B cell (primary cell): ENCODE measurements around the gene DNAH2. TPM values are rescaled to one million over a fixed set of nuclear protein-coding genes. Genes with fewer than 3 reads are reported as not detected.

Experiments
- ATAC-seq: fragments of 200-7000 bp; cut with Tn5 transposase; one replicate; pipeline ENCODE4 v1.10.0; 2021; ENCODE audit warnings: low read depth, mild to moderate bottlenecking, moderate number of reproducible peaks, moderate library complexity
- CTCF ChIA-PET: fragments of 350-600 bp; sonication (Branson Sonifier 250); formaldehyde crosslinking; loops from one replicate; lab custom pipeline; 2021; ENCODE audit warnings: antibody characterized with exemption, inconsistent platforms; lab: Charles Lee
- POLR2A ChIA-PET: fragments of 350-600 bp; sonication (Branson Sonifier 250); formaldehyde crosslinking; loops from one replicate; lab custom pipeline; 2021; ENCODE audit warnings: antibody characterized with exemption; lab: Charles Lee
- DNase-seq: peaks from one replicate; pipeline ENCODE4 v3.0.0; 2013
- H2AFZ ChIP-seq: 2 replicates; pipeline ENCODE4 v1.6.1; 2012; ENCODE audit warnings: mild to moderate bottlenecking, low read depth, low read length; ENCODE audit not compliant: insufficient read depth, poor library complexity, severe bottlenecking
- H3K27ac ChIP-seq, 2 donors: 1 replicate in 1 of 2; 2 replicates in 1 of 2; pipeline ENCODE4 v1.5.1; 2012 to 2013; ENCODE audit warnings: low read length in 2 of 2, mild to moderate bottlenecking in 2 of 2, moderate library complexity in 1 of 2
- H3K27me3 ChIP-seq, 4 experiments: fragments of 200-600 bp in 1 of 4; sonication (generic) in 1 of 4; replicated peaks in 1 of 4; 1 replicate in 2 of 4; 2 replicates in 2 of 4; pipeline versions ENCODE4 v1.6.1 to v1.7.0; 2013 to 2016; ENCODE audit warnings: low read length in 3 of 4, mild to moderate bottlenecking in 2 of 4, mixed read lengths in 1 of 4, moderate library complexity in 1 of 4; ENCODE audit not compliant: insufficient read depth in 4 of 4, control insufficient read depth in 3 of 4; ENCODE audit errors: control extremely low read depth in 1 of 4
- H3K36me3 ChIP-seq, 2 experiments: replicated peaks in 1 of 2; 1 replicate in 1 of 2; 2 replicates in 1 of 2; pipeline versions ENCODE4 v1.6.1 to v1.7.1; 2013; ENCODE audit warnings: low read length in 1 of 2; ENCODE audit not compliant: insufficient read depth in 2 of 2, control insufficient read depth in 1 of 2; ENCODE audit errors: control extremely low read depth in 1 of 2, extremely low read depth in 1 of 2
- H3K4me1 ChIP-seq, 2 donors: fragments of 200-600 bp in 1 of 2; sonication (generic) in 1 of 2; 1 replicate in 1 of 2; 2 replicates in 1 of 2; pipeline versions ENCODE4 v1.5.1 to v1.6.1; 2013 to 2017; ENCODE audit warnings: low read length in 2 of 2; ENCODE audit not compliant: control insufficient read depth in 2 of 2, insufficient read depth in 2 of 2
- H3K4me2 ChIP-seq: replicated peaks from 2 replicates; pipeline ENCODE3; 2012; ENCODE audit warnings: mild to moderate bottlenecking, low read depth, low read length; ENCODE audit not compliant: poor library complexity, severe bottlenecking
- H3K4me3 ChIP-seq, 5 experiments: fragments of 200-600 bp in 1 of 5; sonication (generic) in 1 of 5; 1 replicate in 3 of 5; 2 replicates in 2 of 5; pipeline versions ENCODE4 v1.5.1 to v1.7.0; 2011 to 2016; ENCODE audit warnings: low read length in 4 of 5, mild to moderate bottlenecking in 4 of 5, low read depth in 2 of 5, control low read depth in 1 of 5, moderate library complexity in 1 of 5; ENCODE audit not compliant: insufficient read depth in 1 of 5; ENCODE audit errors: control extremely low read depth in 1 of 5, extremely low read depth in 1 of 5
- H3K79me2 ChIP-seq: fragments of 200-600 bp; sonication (generic); one replicate; pipeline ENCODE4 v1.6.0; 2016; ENCODE audit warnings: low read length; ENCODE audit not compliant: control insufficient read depth, insufficient read depth
- H3K9ac ChIP-seq: fragments of 200-600 bp; sonication (generic); 2 replicates; pipeline ENCODE4 v1.6.1; 2017; ENCODE audit warnings: mild to moderate bottlenecking, low read length, moderate library complexity
- H3K9me3 ChIP-seq, 3 donors: one replicate each; pipeline versions ENCODE4 v1.6.1 to v1.7.1; 2013; ENCODE audit warnings: low read length in 2 of 3; ENCODE audit not compliant: control insufficient read depth in 2 of 3, insufficient read depth in 1 of 3; ENCODE audit errors: control extremely low read depth in 1 of 3
- H4K20me1 ChIP-seq: 2 replicates; pipeline ENCODE4 v1.6.0; 2012; ENCODE audit warnings: mild to moderate bottlenecking, low read length; ENCODE audit not compliant: insufficient read depth, control insufficient read depth, poor library complexity, severe bottlenecking
- H3K27ac Mint-ChIP-seq: one replicate; pipeline ENCODE4 v1.8.0; 2021; ENCODE audit warnings: mixed read lengths
- H3K27me3 Mint-ChIP-seq: one replicate; pipeline ENCODE4 v1.8.0; 2021; ENCODE audit warnings: mixed read lengths
- H3K4me1 Mint-ChIP-seq: one replicate; pipeline ENCODE4 v1.8.0; 2021; ENCODE audit warnings: mixed read lengths
- H3K4me3 Mint-ChIP-seq: one replicate; pipeline ENCODE4 v1.8.0; 2021; ENCODE audit warnings: mixed read lengths
- H3K9me3 Mint-ChIP-seq: one replicate; pipeline ENCODE4 v1.8.0; 2022; ENCODE audit warnings: mixed read lengths; ENCODE audit not compliant: insufficient read depth
- CTCF ChIP-seq: fragments of 200-600 bp; IDR thresholded peaks from one replicate; pipeline ENCODE4 v1.8.0; 2022; ENCODE audit warnings: antibody characterized with exemption, mild to moderate bottlenecking
- EZH2 ChIP-seq: IDR thresholded peaks from 2 replicates; pipeline ENCODE4 v1.6.1; 2012; ENCODE audit warnings: borderline replicate concordance, low read depth, mild to moderate bottlenecking, moderate library complexity, low read length; ENCODE audit not compliant: insufficient read depth, poor library complexity, severe bottlenecking
- WGBS: methylation state at CpG from one replicate; pipeline ENCODE4 v1.1.5; 2013; ENCODE audit warnings: missing lambda C conversion rate; ENCODE audit not compliant: insufficient coverage; 5-methylcytosine and 5-hydroxymethylcytosine counted together
- intact Hi-C: fragments of 100-400 bp; cut with micrococcal nuclease; formaldehyde crosslinking; loops from one replicate; pipeline ENCODE4 v1.10.0; 2022
- polyA plus RNA-seq: library from polyadenylated mRNA; depleted of rRNA; stranded (reverse); fragments of >200 nt; gene quantifications from 2 replicates; pipeline ENCODE4 v1.2.3, GENCODE V29; 2012
- total RNA-seq, 2 donors: library from RNA; stranded (reverse); fragments of 120-200 nt in 1 of 2; gene quantifications; 1 replicate in 1 of 2; 2 replicates in 1 of 2; pipeline versions ENCODE4 v1.2.3 to v1.2.4, GENCODE V29; 2013 to 2022

Gene DNAH2
- total and polyA plus RNA-seq, 2 donors (not counting 1 experiment from before 2014, with no cell fraction given): 0.03 TPM; not detected in 1

GRCh38 chr17:7687908-7688807, 29.4 kb upstream of the DNAH2 start, which contains the start of gene WRAP53:
Gene WRAP53 (plus strand): TSS chr17:7688477. CDS start chr17:7688649, 172 bp downstream.
- TF ChIP-seq EZH2: no peak
- TF ChIP-seq CTCF: peak; percentile 100
- intact Hi-C loops: loop anchor here (1.0 to 5.0 kb wide), 16 partner anchors 37 to 1036 kb away; partner anchors contain the start of genes ATP1B2, C17orf100, CNTROB and CTC1
- H3K27me3 Mint-ChIP-seq: no peaks in the 10 kb centered on the region
- H3K4me1 Mint-ChIP-seq: peaks cover 34% of the 10 kb centered on the region
- peak within 1 kb of the TSS; percentile 68 to 100 (median 100) for H3K4me3 ChIP-seq
- peak within 1 kb of the TSS; percentile 100 for H3K27ac Mint-ChIP-seq
- H3K4me3 Mint-ChIP-seq: peak within 1 kb of the TSS; percentile 98
- H3K9me3 ChIP-seq: no peaks in the 10 kb centered on the region
- peak; percentile 76 for ATAC-seq
- ChIA-PET POLR2A (interaction anchor here (0.6 to 3.6 kb wide), 19 partner anchors 11 to 676 kb away, joined by 3 to 35 read pairs (median 5); partner anchors contain the start of genes ATP1B2, CD68, FXR2 and KDM6B), CTCF (interaction anchor here (0.6 to 5.2 kb wide), 37 partner anchors 10 to 642 kb away, joined by 3 to 35 read pairs (median 4); partner anchors contain the start of genes ACAP1, ATP1B2, CD68 and CTC1)
- H3K27ac ChIP-seq: peak within 1 kb of the TSS; percentile 94 to 99
- no peaks in the 10 kb centered on the region for H3K27me3 ChIP-seq
- H3K9me3 Mint-ChIP-seq: no peaks in the 10 kb centered on the region
- H3K79me2 ChIP-seq: peaks cover 48% of the 10 kb centered on the region
- H3K36me3 ChIP-seq: peaks cover 0 to 6% of the 10 kb centered on the region in 2 experiments
- H3K4me2 ChIP-seq: peak within 1 kb of the TSS; percentile 84
- peak; percentile 96 for DNase-seq
- whole genome bisulfite sequencing: under 1% methylated on average over 49 of the region's 51 CpGs
- H4K20me1 ChIP-seq: no peaks in the 10 kb centered on the region
- H2AFZ ChIP-seq: peak within 1 kb of the TSS; percentile 88
- peaks cover 22 to 32% of the 10 kb centered on the region in 2 donors for H3K4me1 ChIP-seq
- H3K9ac ChIP-seq: peak within 1 kb of the TSS; percentile 97
